Tibial artery (tissue), 4 donors: ENCODE data around the gene IQCH.
"Not testable (repeated sequence)": the region's sequence is repeated elsewhere in the genome, so short reads cannot be mapped to it uniquely, and the experiment has no call there.

Source experiments
- DNase-seq, 2 donors: peaks; one replicate each; pipeline ENCODE4 v3.0.0-alpha.2; 2019
- H3K27ac ChIP-seq, 2 donors: fragments of 200-600 bp; sonication (generic) in 1 of 2; 1 replicate in 1 of 2; 2 replicates in 1 of 2; pipeline ENCODE4 v1.5.1; 2018 to 2019; ENCODE audit warnings: mild to moderate bottlenecking in 1 of 2
- H3K27me3 ChIP-seq, 2 donors: fragments of 200-600 bp; sonication (generic) in 1 of 2; one replicate each; pipeline versions ENCODE4 v1.5.1 to v1.6.0; 2016 to 2019
- H3K36me3 ChIP-seq, 3 donors: fragments of 200-600 bp; sonication (generic) in 2 of 3; one replicate each; pipeline ENCODE4 v1.5.1; 2016 to 2019; ENCODE audit warnings: mild to moderate bottlenecking in 2 of 3
- H3K4me1 ChIP-seq, 4 donors: fragments of 200-600 bp; sonication (generic) in 2 of 4; 1 replicate in 3 of 4; 2 replicates in 1 of 4; pipeline ENCODE4 v1.5.1; 2016 to 2019
- H3K4me3 ChIP-seq, 2 donors: fragments of 200-600 bp; sonication (generic) in 1 of 2; 1 replicate in 1 of 2; 2 replicates in 1 of 2; pipeline ENCODE4 v1.5.1; 2018 to 2019; ENCODE audit warnings: mild to moderate bottlenecking in 2 of 2
- H3K9me3 ChIP-seq, 3 donors: fragments of 200-600 bp; sonication (generic) in 1 of 3; one replicate each; pipeline ENCODE4 v1.5.1; 2016 to 2019
- intact Hi-C: fragments of 100-400 bp; cut with DNase I; formaldehyde crosslinking; loops from one replicate; pipeline ENCODE4 v1.15.0; 2023; ENCODE audit warnings: low total_unique reads
- TF ChIP-seq, protein P1 (sequence below), 2 experiments: fragments of 200-600 bp in 1 of 2; fragments of 450-650 bp in 1 of 2; IDR thresholded peaks; one replicate each; pipeline ENCODE4 v1.5.1; 2017 to 2019; ENCODE audit warnings: antibody characterized with exemption in 2 of 2, mild to moderate bottlenecking in 1 of 2, moderate library complexity in 1 of 2

The IQCH gene

DNA sequence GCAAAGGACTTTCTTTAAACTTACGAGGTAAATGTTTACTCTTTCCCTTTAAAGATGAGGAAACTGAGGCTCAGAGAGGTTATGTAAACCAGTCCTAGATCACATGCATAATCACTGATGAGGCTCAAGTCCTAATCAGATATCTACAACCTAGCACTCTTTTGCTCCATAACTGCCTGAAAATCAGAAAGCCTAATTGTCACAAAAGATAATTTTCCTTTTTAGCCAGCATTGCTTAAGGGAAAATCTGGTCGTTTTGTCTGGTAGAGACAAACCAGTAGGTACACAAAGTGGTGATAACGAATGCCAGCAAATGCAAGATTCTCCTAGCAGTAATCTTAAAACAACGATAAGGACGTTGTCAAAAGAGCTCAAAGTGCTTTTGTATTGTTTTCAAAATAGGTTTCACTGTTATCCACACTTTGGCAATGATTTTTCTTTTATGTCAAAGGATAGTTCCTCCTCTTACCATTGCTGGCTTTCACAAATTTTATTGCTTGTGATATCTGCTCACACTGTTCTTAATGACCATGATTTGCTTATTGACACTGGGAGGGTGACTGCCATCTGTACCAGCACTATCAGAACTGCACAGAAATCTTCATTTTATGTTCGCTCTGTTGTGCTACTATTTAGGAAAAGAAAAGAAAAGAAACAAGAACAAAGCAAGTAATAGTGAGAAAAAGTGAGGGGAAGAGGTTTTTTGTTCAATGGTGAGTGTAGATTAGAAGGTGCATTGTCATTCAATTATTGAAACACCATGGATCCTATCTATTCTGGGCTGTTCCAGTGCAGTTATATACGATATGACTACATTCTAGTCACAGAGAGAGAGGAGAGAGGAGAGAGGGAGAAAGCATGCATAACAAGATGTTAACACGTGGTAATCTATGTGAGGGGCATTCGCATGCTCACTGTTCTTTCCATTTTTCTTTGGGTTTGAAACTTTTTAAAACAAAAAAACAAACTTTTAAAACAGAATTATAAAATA lies 13.7 kb downstream of the IQCH start:
- Histone ChIP-seq H3K36me3 (no peaks in the 10 kb centered on the region), H3K4me3 (no peak overlapping the region), H3K27me3 (no peaks in the 10 kb centered on the region), H3K4me1 (no peaks in the 10 kb centered on the region), H3K27ac (no peak overlapping the region), H3K9me3 (peaks cover 0 to 2% (median 0%) of the 10 kb centered on the region in 3 donors)
- TF ChIP-seq, protein P1, sequence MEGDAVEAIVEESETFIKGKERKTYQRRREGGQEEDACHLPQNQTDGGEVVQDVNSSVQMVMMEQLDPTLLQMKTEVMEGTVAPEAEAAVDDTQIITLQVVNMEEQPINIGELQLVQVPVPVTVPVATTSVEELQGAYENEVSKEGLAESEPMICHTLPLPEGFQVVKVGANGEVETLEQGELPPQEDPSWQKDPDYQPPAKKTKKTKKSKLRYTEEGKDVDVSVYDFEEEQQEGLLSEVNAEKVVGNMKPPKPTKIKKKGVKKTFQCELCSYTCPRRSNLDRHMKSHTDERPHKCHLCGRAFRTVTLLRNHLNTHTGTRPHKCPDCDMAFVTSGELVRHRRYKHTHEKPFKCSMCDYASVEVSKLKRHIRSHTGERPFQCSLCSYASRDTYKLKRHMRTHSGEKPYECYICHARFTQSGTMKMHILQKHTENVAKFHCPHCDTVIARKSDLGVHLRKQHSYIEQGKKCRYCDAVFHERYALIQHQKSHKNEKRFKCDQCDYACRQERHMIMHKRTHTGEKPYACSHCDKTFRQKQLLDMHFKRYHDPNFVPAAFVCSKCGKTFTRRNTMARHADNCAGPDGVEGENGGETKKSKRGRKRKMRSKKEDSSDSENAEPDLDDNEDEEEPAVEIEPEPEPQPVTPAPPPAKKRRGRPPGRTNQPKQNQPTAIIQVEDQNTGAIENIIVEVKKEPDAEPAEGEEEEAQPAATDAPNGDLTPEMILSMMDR (IDR thresholded peaks at IDR 0.05): no peak
- no peak for DNase-seq
- intact Hi-C loops: no loop called here

DNA sequence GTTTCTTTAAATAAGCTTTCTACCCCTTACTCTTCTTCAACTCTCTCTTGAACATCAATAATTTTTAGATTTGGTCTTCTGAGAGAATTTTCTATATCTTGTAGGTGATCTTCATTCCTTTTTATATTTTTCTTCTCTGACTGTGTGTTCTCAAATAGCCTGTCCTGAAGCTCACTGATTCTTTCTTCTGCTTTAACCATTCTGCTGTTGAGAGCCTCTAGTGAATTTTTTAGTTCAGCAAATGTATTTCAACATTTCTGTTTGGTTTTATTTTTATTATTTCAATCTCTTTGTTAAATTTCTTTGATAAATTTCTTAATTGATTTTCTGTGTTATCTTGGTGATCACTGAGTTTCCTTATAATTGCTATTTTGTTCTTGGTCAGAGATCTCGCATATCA lies 19.6 kb downstream of the IQCH start:
- no peak overlapping the region for H3K27ac ChIP-seq
- no peak for DNase-seq
- H3K4me3 ChIP-seq: no peak overlapping the region
- TF ChIP-seq, protein P1 (IDR thresholded peaks at IDR 0.05): no peak
- H3K9me3 ChIP-seq: peaks cover 0 to 6% (median 3%) of the 10 kb centered on the region in 3 donors
- intact Hi-C loops: no loop called here
- no peaks in the 10 kb centered on the region for H3K27me3 ChIP-seq
- peaks cover 0 to 4% (median 0%) of the 10 kb centered on the region in 3 donors for H3K36me3 ChIP-seq
- no peaks in the 10 kb centered on the region for H3K4me1 ChIP-seq

DNA sequence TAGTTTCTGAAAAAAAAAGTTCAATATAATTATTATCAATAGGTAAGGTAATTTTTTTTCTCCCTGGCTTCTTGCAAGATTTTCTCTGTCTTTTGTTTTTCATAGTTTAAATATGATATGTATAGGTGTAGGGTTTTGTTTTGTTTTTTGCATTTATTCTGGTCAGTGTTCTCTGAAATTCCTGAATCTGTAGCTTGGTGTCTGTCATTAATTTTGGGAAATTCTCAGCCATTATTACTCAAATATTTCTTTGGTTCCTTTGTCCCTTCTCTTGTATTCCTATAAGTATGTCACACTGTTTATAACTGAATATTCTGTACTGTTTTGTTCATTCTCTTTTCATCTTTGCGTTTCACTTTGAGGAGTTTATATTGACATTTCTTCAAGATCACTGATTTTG lies 22.1 kb downstream of the IQCH start:
- DNase-seq: no peak
- Histone ChIP-seq H3K27ac (no peak overlapping the region), H3K36me3 (peaks cover 0 to 4% (median 0%) of the 10 kb centered on the region in 3 donors), H3K9me3 (peaks cover 0 to 6% (median 3%) of the 10 kb centered on the region in 3 donors), H3K27me3 (no peaks in the 10 kb centered on the region), H3K4me3 (no peak overlapping the region), H3K4me1 (no peaks in the 10 kb centered on the region)
- TF ChIP-seq, protein P1 (IDR thresholded peaks at IDR 0.05): no peak
- intact Hi-C loops: no loop called here

DNA sequence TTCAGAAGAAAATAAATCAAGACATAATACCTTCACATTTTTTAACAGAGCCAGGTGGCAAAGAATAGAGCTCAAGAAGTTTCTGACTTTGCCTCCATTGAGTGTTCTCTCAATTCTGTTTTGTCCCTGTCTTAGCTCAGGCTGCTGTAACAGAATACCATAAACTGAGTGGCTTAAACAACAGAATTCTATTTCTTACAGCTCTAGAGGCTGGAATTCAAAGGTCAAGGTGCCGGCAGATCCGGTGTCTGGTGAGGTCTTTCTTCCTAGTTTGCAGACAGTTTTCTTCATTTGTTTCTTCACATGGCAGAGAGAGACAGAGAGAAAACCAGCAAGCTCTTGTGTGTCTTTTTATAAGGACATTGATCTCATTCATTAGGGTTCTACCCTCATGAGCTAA lies 25.6 kb downstream of the IQCH start:
- Histone ChIP-seq H3K9me3 (no peaks in the 10 kb centered on the region), H3K27me3 (no peaks in the 10 kb centered on the region), H3K36me3 (no peaks in the 10 kb centered on the region), H3K4me1 (no peaks in the 10 kb centered on the region), H3K27ac (no peak overlapping the region), H3K4me3 (no peak overlapping the region)
- no peak for DNase-seq
- intact Hi-C loops: no loop called here
- TF ChIP-seq, protein P1 (IDR thresholded peaks at IDR 0.05): no peak

DNA sequence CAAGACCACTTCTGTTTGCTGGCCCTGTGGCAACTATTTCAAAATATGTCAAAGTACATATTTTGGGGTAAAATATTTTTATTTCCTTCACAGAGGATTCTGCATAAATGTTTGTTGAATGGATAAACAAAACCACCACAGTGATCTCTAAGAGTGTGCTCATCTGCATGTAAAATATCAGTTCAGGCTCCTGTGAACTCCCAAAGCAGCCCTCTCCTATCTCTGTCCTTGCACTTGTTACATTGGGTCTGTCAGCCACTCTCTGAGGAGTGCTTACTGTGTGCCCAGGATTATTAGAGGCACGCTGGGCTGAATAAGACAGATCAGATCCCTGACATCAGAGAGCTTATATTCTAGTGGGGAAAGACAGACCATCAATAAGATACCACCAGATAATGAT lies 27.1 kb downstream of the IQCH start:
- TF ChIP-seq, protein P1 (IDR thresholded peaks at IDR 0.05): no peak
- H3K4me3 ChIP-seq: no peak overlapping the region
- intact Hi-C loops: no loop called here
- no peaks in the 10 kb centered on the region for H3K36me3 ChIP-seq
- peaks cover 0 to 3% (median 0%) of the 10 kb centered on the region in 3 donors for H3K9me3 ChIP-seq
- H3K27ac ChIP-seq: no peak overlapping the region
- H3K27me3 ChIP-seq: no peaks in the 10 kb centered on the region
- no peak for DNase-seq
- H3K4me1 ChIP-seq: no peaks in the 10 kb centered on the region

DNA sequence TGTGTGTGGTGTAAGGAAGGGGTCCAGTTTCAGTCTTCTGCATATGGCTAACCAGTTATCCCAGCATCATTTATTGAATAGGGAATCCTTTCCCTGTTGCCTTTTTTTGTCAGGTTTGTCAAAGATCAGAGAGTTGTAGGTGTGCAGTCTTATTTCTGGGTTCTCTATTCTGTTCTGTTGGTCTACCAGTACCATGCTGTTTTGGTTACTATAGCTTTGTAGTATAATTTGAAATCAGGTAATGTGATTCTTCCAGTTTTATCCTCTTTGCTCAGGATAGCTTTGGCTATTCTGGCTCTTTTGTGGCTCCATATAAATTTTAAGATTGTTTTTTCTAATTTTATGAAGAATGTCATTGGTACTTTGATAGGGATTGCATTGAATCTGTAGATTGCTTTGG lies 31.0 kb downstream of the IQCH start:
- H3K9me3 ChIP-seq, H3K36me3 ChIP-seq, H3K27me3 ChIP-seq, DNase-seq, H3K4me1 ChIP-seq, intact Hi-C loops, H3K27ac ChIP-seq, H3K4me3 ChIP-seq: not testable (repeated sequence)

DNA sequence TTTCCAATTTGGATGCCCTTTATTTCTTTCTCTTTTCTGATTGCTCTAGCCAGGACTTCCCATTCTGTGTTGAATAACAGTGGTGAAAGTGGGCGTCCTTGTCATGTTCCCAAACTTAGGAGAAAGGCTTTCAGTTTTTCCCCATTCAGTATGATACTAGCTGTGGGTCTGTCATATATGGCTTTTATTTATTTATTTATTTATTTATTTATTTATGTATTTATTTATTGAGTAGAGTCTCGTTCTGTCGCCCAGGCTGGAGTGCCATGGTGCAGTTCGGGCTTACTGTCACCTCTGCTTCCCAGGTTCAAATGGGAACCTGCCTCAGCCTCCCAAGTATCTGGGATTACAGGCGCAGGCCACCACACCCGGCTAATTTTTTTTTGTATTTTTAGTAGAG lies 31.8 kb downstream of the IQCH start:
- H3K9me3 ChIP-seq, DNase-seq, H3K4me1 ChIP-seq, H3K36me3 ChIP-seq, H3K27ac ChIP-seq, H3K27me3 ChIP-seq, intact Hi-C loops, H3K4me3 ChIP-seq: not testable (repeated sequence)
